Measurements from ENCODE around the gene MLH1. TPM values are rescaled to one million over a fixed set of nuclear protein-coding genes. Genes with fewer than 3 reads are reported as not detected.
A peak's percentile ranks its signal among the peaks of the same experiment; 100 is the strongest.

MLH1 gene
- total and polyA plus RNA-seq, 4 donors: 43.9 to 59.3 (median 53.9) TPM

- Histone ChIP-seq H3K27ac (ENCODE audit: low read depth, low read length) (no peak overlapping the region), H3K27me3 (ENCODE audit: control insufficient read depth, insufficient read depth, low read length) (no peaks in the 10 kb centered on the region), H3K4me3 (ENCODE audit: low read depth, low read length) (no peak overlapping the region), H3K36me3 (ENCODE audit: control insufficient read depth, insufficient read depth, low read length) (peaks cover 43% of the 10 kb centered on the region), H3K4me1 (ENCODE audit: control insufficient read depth, insufficient read depth, low read length) (no peaks in the 10 kb centered on the region), H3K9me3 (ENCODE audit: control insufficient read depth, insufficient read depth, low read length) (peaks cover 2% of the 10 kb centered on the region)
- peak in 2 of 6 donors; percentile 9 to 32 for DNase-seq (ENCODE audit: low read depth in 4 of 6, low spot score in 6 of 6)
- WGBS (ENCODE audit: insufficient coverage): 100% methylated on average over 1 of the region's 1 CpG
Observed at GRCh38 chr3:37028329-37028728, 35.0 kb downstream of the MLH1 start.

- Histone ChIP-seq H3K9me3 (ENCODE audit: control insufficient read depth, insufficient read depth, low read length) (peaks cover 2% of the 10 kb centered on the region), H3K4me1 (ENCODE audit: control insufficient read depth, insufficient read depth, low read length) (no peaks in the 10 kb centered on the region), H3K27ac (ENCODE audit: low read depth, low read length) (no peak overlapping the region), H3K36me3 (ENCODE audit: control insufficient read depth, insufficient read depth, low read length) (peaks cover 43% of the 10 kb centered on the region), H3K27me3 (ENCODE audit: control insufficient read depth, insufficient read depth, low read length) (no peaks in the 10 kb centered on the region), H3K4me3 (ENCODE audit: low read depth, low read length) (no peak overlapping the region)
- no CpG with 5 or more reads among the region's 1 CpG for WGBS (ENCODE audit: insufficient coverage)
- DNase-seq (ENCODE audit: low read depth in 4 of 6, low spot score in 6 of 6): no peak
Observed at GRCh38 chr3:37029111-37029510, 35.8 kb downstream of the MLH1 start.

- DNase-seq (ENCODE audit: low read depth in 4 of 6, low spot score in 6 of 6): no peak
- Histone ChIP-seq H3K27me3 (ENCODE audit: control insufficient read depth, insufficient read depth, low read length) (no peaks in the 10 kb centered on the region), H3K4me3 (ENCODE audit: low read depth, low read length) (no peak overlapping the region), H3K27ac (ENCODE audit: low read depth, low read length) (no peak overlapping the region), H3K4me1 (ENCODE audit: control insufficient read depth, insufficient read depth, low read length) (no peaks in the 10 kb centered on the region), H3K36me3 (ENCODE audit: control insufficient read depth, insufficient read depth, low read length) (peaks cover 43% of the 10 kb centered on the region), H3K9me3 (ENCODE audit: control insufficient read depth, insufficient read depth, low read length) (peaks cover 2% of the 10 kb centered on the region)
Observed at GRCh38 chr3:37029516-37030163, 36.3 kb downstream of the MLH1 start.

- Histone ChIP-seq H3K9me3 (ENCODE audit: control insufficient read depth, insufficient read depth, low read length) (no peaks in the 10 kb centered on the region), H3K27ac (ENCODE audit: low read depth, low read length) (no peak overlapping the region), H3K27me3 (ENCODE audit: control insufficient read depth, insufficient read depth, low read length) (no peaks in the 10 kb centered on the region), H3K36me3 (ENCODE audit: control insufficient read depth, insufficient read depth, low read length) (peaks cover 46% of the 10 kb centered on the region), H3K4me1 (ENCODE audit: control insufficient read depth, insufficient read depth, low read length) (no peaks in the 10 kb centered on the region), H3K4me3 (ENCODE audit: low read depth, low read length) (no peak overlapping the region)
- 100% methylated on average over 1 of the region's 3 CpGs for WGBS (ENCODE audit: insufficient coverage)
- no peak for DNase-seq (ENCODE audit: low read depth in 4 of 6, low spot score in 6 of 6)
Observed at GRCh38 chr3:37030588-37030987, 37.3 kb downstream of the MLH1 start.

GRCh38 chr3:37031096-37031682 lies 37.9 kb downstream of the MLH1 start:
- no peaks in the 10 kb centered on the region for H3K4me1 ChIP-seq (ENCODE audit: control insufficient read depth, insufficient read depth, low read length)
- peaks cover 43% of the 10 kb centered on the region for H3K36me3 ChIP-seq (ENCODE audit: control insufficient read depth, insufficient read depth, low read length)
- H3K4me3 ChIP-seq (ENCODE audit: low read depth, low read length): no peak overlapping the region
- H3K9me3 ChIP-seq (ENCODE audit: control insufficient read depth, insufficient read depth, low read length): peaks cover 2% of the 10 kb centered on the region
- DNase-seq (ENCODE audit: low read depth in 4 of 6, low spot score in 6 of 6): no peak
- 96% methylated on average over 5 of the region's 7 CpGs for WGBS (ENCODE audit: insufficient coverage)
- H3K27ac ChIP-seq (ENCODE audit: low read depth, low read length): no peak overlapping the region
- H3K27me3 ChIP-seq (ENCODE audit: control insufficient read depth, insufficient read depth, low read length): no peaks in the 10 kb centered on the region

- no peaks in the 10 kb centered on the region for H3K27me3 ChIP-seq (ENCODE audit: control insufficient read depth, insufficient read depth, low read length)
- H3K27ac ChIP-seq (ENCODE audit: low read depth, low read length): no peak overlapping the region
- peaks cover 29% of the 10 kb centered on the region for H3K36me3 ChIP-seq (ENCODE audit: control insufficient read depth, insufficient read depth, low read length)
- peaks cover 7% of the 10 kb centered on the region for H3K9me3 ChIP-seq (ENCODE audit: control insufficient read depth, insufficient read depth, low read length)
- 77% methylated on average over 6 of the region's 10 CpGs for WGBS (ENCODE audit: insufficient coverage)
- no peak overlapping the region for H3K4me3 ChIP-seq (ENCODE audit: low read depth, low read length)
- no peaks in the 10 kb centered on the region for H3K4me1 ChIP-seq (ENCODE audit: control insufficient read depth, insufficient read depth, low read length)
- DNase-seq (ENCODE audit: low read depth in 4 of 6, low spot score in 6 of 6): peak in 4 of 6 donors; percentile 6 to 77 (median 16)
Observed at GRCh38 chr3:37032961-37033360, 39.6 kb downstream of the MLH1 start.

- Histone ChIP-seq H3K27me3 (ENCODE audit: control insufficient read depth, insufficient read depth, low read length) (no peaks in the 10 kb centered on the region), H3K27ac (ENCODE audit: low read depth, low read length) (no peak overlapping the region), H3K4me3 (ENCODE audit: low read depth, low read length) (no peak overlapping the region), H3K4me1 (ENCODE audit: control insufficient read depth, insufficient read depth, low read length) (no peaks in the 10 kb centered on the region), H3K9me3 (ENCODE audit: control insufficient read depth, insufficient read depth, low read length) (peaks cover 7% of the 10 kb centered on the region), H3K36me3 (ENCODE audit: control insufficient read depth, insufficient read depth, low read length) (peaks cover 17% of the 10 kb centered on the region)
- no CpG with 5 or more reads among the region's 3 CpGs for WGBS (ENCODE audit: insufficient coverage)
- DNase-seq (ENCODE audit: low read depth in 4 of 6, low spot score in 6 of 6): no peak
Observed at GRCh38 chr3:37037352-37037751, 44.0 kb downstream of the MLH1 start.

- H3K4me1 ChIP-seq (ENCODE audit: control insufficient read depth, insufficient read depth, low read length): no peaks in the 10 kb centered on the region
- no peak overlapping the region for H3K4me3 ChIP-seq (ENCODE audit: low read depth, low read length)
- peaks cover 22% of the 10 kb centered on the region for H3K36me3 ChIP-seq (ENCODE audit: control insufficient read depth, insufficient read depth, low read length)
- no peaks in the 10 kb centered on the region for H3K27me3 ChIP-seq (ENCODE audit: control insufficient read depth, insufficient read depth, low read length)
- peaks cover 7% of the 10 kb centered on the region for H3K9me3 ChIP-seq (ENCODE audit: control insufficient read depth, insufficient read depth, low read length)
- DNase-seq (ENCODE audit: low read depth in 4 of 6, low spot score in 6 of 6): no peak
- WGBS (ENCODE audit: insufficient coverage): 100% methylated on average over 1 of the region's 1 CpG
- H3K27ac ChIP-seq (ENCODE audit: low read depth, low read length): no peak overlapping the region
Observed at GRCh38 chr3:37039161-37039846, 46.0 kb downstream of the MLH1 start.

GRCh38 chr3:37040231-37040630 lies 46.9 kb downstream of the MLH1 start:
- Histone ChIP-seq H3K36me3 (ENCODE audit: control insufficient read depth, insufficient read depth, low read length) (peaks cover 25% of the 10 kb centered on the region), H3K9me3 (ENCODE audit: control insufficient read depth, insufficient read depth, low read length) (peaks cover 7% of the 10 kb centered on the region), H3K4me3 (ENCODE audit: low read depth, low read length) (no peak overlapping the region), H3K27ac (ENCODE audit: low read depth, low read length) (no peak overlapping the region), H3K27me3 (ENCODE audit: control insufficient read depth, insufficient read depth, low read length) (no peaks in the 10 kb centered on the region), H3K4me1 (ENCODE audit: control insufficient read depth, insufficient read depth, low read length) (no peaks in the 10 kb centered on the region)
- WGBS (ENCODE audit: insufficient coverage): no CpG with 5 or more reads among the region's 1 CpG
- DNase-seq (ENCODE audit: low read depth in 4 of 6, low spot score in 6 of 6): no peak

Measured in spinal cord (tissue), 10 donors.